Cortex of kidney (tissue), 1 donor: Measurements from ENCODE around the gene MAPK8.

ENCODE experiments used
- DNase-seq: peaks from one replicate; lab custom pipeline; 2025; lab: John Stamatoyannopoulos, UW

Gene MAPK8

GRCh38 chr10:48384699-48384982, 78.2 kb downstream of the MAPK8 start:
- DNase-seq: no peak

DNA sequence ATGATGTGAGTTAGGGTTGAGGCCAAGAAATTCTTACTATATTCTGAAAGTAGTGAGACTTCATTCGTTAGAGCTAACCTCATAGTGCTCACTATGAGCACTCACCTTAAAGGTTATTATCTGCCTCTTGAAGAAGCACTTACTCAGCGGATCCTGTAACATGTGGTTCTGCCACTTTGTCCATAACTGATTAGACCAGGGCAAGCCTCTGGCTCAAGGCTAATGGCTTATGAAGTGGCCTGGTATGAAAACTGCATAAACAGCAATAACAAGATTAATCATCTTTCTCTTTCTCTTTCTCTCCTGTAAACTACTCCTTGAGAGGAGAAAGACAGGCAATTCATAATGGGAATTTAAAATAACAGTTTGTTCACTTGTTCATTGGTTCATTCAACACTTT, 82.8 kb downstream of the MAPK8 start:
- no peak for DNase-seq

- no peak for DNase-seq
These were observed 83.5 kb downstream of the MAPK8 start for GRCh38 chr10:48389846-48390557.

- DNase-seq: no peak
These were observed 84.0 kb downstream of the MAPK8 start for GRCh38 chr10:48390558-48390871.

DNA sequence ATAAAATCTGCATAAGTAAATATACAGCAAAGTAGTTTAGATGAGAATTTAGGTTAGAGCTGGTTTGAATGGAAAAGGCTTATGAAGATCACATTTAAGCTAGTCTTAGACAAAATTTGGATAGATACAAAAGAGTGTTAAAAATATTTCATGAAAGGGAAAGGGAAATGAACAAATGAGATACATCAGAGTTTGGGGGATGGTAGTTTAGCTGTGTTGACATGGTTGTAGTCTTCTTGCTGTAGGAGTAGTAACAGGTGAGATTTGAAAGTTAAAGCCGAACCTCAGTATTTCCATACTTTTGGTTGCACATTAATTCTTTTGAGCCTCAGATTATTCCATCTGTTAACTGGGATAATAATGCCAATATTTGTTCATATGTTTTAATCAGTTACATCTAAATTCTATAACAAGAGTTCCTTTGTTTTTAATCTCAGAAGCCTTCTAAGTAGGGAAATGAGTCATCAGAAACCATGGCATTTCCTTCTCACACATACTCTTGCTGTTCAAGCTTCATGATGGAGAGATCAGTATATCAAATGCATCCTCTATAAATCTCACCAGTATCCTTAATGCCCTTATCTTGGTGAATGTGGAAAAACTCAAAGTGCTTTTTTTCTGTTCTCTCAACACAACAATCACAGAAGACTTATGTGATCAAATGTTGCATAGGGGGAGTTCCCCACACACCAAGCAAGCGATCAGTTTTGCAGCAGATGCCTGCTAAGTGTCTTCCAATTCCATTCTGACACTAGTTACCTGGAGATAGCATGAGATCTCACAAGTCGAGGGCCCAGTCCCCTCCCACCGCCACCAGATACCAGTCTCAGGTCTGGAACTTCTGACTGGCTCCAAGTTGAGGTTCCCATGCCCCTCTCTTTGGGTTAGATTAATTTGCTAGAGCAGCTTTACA, 84.7 kb downstream of the MAPK8 start:
- DNase-seq: no peak

DNA sequence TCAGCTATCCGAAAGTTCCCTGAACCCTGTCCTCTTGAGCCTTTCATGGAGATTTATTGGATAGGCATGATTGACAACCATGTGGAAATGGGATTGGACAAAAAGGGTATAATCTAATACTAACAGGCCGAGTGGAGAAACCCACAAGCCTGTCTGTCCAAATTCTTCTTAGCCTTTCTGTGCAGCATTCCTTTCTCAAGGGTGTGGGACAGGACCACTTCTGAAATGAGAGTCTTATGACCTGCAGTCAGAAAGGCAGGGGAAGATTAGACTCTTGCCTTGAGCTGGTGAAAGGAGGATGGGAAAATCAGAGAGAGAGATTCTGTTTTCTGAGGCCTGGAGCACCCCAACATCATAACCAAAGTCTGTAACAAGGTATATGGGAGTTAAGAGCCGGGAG, 85.5 kb downstream of the MAPK8 start:
- no peak for DNase-seq

DNA sequence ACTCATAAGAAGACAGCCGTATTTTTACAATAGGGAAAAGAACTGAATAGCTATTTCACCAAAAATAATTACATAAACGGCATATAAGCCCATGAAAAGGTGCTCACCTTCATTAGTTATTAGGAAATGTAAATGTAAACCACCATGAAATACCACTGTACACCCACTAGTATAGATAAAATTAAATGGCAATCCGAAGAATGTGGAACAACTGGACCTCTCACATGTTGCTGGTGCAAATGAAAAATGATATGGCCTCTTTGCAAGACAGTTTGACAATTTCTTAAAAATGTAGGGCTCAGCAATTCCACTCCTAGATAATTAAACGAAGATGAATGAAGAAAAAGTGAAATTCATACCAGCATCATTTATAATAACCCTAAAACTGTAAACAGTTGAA, 91.8 kb downstream of the MAPK8 start:
- no peak for DNase-seq

- no peak for DNase-seq
These were observed 92.6 kb downstream of the MAPK8 start for GRCh38 chr10:48399056-48399541.

- DNase-seq: no peak
These were observed 93.1 kb downstream of the MAPK8 start for GRCh38 chr10:48399551-48399950.

DNA sequence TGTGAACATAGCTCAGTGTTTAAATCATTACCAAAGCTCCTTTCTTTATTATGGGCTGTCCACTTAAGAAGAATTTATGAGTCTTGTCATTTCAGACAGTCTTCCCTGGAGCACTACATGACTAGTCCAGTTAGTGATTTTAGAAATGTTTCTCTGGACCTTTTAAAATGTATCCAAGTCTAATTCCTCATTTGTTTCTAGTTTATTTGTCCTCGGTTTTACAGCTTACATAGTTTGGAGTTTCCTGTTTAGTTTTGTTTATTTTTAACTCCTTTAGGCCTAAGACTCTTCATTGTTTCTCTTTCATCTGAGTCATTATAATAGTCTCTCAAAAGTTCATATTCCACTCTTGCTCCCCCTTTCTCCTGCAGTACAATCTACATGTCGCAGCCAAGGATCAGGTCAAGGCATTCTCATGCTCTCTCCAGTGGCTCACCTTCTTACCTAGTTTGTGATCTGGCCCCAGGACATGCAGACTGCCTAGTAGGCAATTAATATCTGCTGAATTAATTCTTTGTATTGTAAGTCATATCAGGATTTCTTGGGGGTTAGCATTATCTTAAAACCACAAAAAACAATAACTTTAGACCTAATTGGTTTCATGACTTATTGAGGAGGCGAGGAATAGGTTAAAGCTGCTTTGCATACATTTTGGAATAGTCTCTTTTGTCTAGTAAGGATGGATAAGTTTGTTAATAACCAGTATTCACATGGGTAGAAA, 93.8 kb downstream of the MAPK8 start:
- no peak for DNase-seq

DNA sequence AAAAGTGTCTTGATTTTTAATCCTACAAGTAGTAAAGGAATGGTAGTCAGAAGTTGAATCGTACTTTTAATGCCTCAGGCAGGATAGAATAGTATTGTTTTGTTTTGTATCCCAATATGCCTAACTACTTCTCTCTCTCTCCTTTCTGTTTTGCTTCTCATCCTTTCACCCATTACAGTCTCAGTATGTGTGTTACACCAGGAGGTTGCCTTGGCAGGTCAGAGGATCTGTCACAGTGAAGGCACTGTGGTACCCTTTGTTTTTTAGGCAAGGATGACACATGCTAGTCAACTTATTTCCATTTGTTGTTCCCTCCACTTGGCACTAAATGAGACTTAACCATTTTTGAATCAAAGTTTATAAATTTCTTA, 94.4 kb downstream of the MAPK8 start:
- DNase-seq: no peak

DNA sequence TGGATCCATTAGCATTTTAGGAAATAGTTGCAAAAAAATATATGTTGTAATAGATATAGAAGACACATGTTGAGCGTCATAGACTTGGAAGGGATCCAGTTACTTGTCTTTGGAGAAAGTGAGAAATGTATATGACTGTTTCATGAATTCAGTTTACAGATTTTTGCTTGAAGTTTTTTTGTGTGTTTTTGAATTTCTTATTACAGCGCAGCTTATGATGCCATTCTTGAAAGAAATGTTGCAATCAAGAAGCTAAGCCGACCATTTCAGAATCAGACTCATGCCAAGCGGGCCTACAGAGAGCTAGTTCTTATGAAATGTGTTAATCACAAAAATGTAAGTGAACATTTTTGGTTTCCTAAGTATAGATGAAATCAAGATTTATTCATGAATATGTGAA, 98.2 kb downstream of the MAPK8 start:
- DNase-seq: no peak

DNA sequence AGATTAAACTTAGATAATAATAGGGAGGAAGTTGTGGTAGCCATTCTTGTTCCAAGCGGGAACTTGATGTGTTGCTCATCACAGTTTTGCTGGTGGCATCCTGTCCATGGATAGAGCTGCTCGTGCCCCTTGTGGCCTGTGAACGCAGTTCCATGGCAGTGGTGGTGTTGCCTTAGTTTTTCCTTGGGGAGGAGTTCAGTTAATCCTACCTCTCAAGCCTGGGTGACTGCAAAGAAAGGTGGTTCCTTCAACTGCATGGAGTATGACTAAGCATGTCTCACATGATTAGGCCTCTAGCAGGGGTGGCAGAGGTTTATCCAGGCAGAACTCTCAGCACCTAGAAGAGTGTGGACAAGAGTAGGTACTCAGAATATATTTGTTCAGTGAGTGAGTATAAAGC, 99.7 kb downstream of the MAPK8 start:
- DNase-seq: no peak

GRCh38 chr10:48406658-48407057, 100.2 kb downstream of the MAPK8 start:
- no peak for DNase-seq

DNA sequence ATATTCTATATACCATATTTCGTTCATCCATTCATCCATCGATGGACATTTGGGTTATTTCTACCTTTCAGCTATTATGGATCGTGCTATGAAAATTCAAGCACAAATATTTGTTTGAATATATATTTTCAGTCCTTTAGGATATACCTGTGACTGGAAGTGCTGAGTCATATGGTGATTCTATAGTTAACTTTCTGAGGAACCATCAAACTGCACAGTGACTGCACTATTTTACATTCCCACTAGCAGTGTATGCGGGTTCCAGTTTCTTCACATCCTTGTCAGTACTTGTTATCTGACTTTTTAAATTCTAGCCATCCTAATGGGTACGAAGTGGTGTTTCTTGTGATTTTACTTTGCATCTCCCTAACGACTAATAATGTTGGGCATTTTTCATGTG, 104.0 kb downstream of the MAPK8 start:
- no peak for DNase-seq

GRCh38 chr10:48411510-48411909, 105.0 kb downstream of the MAPK8 start:
- DNase-seq: no peak

DNA sequence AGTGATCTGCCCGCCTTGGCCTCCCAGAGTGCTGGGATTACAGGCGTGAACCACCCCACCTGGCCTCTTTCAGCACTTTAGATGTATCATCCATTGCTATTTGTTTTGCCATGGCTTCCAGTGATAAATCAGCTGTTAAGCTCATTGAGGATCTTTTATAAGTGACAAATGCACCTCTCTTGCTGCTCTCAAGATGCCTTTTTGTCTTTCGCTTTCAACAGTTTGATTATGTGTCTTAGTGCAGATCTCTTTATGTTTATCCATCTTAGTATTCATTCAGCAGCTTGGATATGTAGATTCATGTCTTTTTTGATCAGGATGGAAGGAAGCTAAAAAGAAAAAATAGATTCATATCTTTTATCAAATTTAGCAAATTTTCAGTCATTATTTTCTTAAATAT, 105.6 kb downstream of the MAPK8 start:
- DNase-seq: no peak

GRCh38 chr10:48412933-48413332, 106.5 kb downstream of the MAPK8 start:
- DNase-seq: no peak

DNA sequence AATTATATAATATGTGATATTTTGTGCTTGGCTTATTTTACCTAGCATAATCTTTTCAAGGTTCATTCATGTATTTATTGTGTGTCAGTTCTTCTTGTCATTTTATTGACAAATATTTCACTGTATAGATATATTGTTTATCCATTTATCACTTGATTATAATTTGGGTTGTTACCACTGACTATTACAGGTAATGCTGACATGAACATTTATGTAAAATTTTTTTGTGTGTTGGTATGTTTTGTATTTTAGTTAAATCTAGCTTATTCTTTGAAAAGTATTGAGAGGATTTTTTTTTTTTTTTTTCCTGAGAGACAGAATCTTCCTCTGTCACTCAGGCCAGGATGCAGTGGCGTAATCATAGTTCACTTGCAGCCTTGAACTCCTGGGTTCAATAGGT, 107.7 kb downstream of the MAPK8 start:
- no peak for DNase-seq

GRCh38 chr10:48414778-48415177, 108.3 kb downstream of the MAPK8 start:
- DNase-seq: no peak

GRCh38 chr10:48416584-48417232, 110.2 kb downstream of the MAPK8 start:
- no peak for DNase-seq

DNA sequence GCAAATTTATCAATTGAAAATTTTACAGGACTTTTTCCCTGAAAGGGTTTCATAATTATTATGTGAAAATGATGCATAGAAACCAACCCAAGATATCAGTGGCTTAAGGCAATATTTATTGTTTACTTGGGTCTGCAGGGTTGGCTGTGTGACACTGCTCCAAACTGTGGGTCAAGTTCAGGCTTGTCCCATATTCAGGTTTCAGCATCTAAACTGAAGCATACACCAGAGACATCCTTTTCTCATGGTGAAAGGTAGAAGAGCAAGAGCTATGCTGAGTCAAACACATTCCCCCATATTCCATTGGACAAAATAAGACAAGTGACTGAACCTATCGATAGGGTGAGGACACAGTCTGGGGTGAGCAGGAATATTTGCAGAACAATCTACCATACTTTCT, 110.9 kb downstream of the MAPK8 start:
- DNase-seq: no peak
